Lower leg skin (tissue), 4 donors: ENCODE results near the gene SKAP1. TPM values are rescaled to one million over a fixed set of nuclear protein-coding genes. Genes with fewer than 3 reads are reported as not detected.

Experiments used
- DNase-seq, 2 donors: peaks; one replicate each; pipeline ENCODE4 v3.0.0-alpha.2; 2019; ENCODE audit warnings: low spot score in 2 of 2
- H3K4me3 ChIP-seq: fragments of 200-600 bp; sonication (generic); 2 replicates; pipeline ENCODE4 v1.5.1; 2017; ENCODE audit warnings: mild to moderate bottlenecking, low read depth; ENCODE audit not compliant: poor library complexity, severe bottlenecking
- CTCF ChIP-seq, 3 donors: fragments of 450-650 bp; IDR thresholded peaks; one replicate each; pipeline ENCODE4 v1.5.1; 2016; ENCODE audit warnings: antibody characterized with exemption in 3 of 3, mild to moderate bottlenecking in 3 of 3, moderate library complexity in 2 of 3
- POLR2A ChIP-seq, 2 donors: fragments of 450-650 bp; IDR thresholded peaks; one replicate each; pipeline ENCODE4 v1.6.1; 2016 to 2017; ENCODE audit warnings: antibody characterized with exemption in 2 of 2, mild to moderate bottlenecking in 1 of 2, moderate library complexity in 1 of 2
- WGBS, 2 donors: methylation state at CpG; one replicate each; pipeline ENCODE4 v1.1.5; 2018; 5-methylcytosine and 5-hydroxymethylcytosine counted together
- intact Hi-C: fragments of 100-400 bp; cut with DNase I; formaldehyde crosslinking; loops from one replicate; pipeline ENCODE4 v1.15.0; 2023; ENCODE audit warnings: low total_unique reads
- total RNA-seq, 4 donors: library from RNA; depleted of rRNA; stranded (reverse); fragments of >200 nt; gene quantifications; one replicate each; pipeline ENCODE4 v1.1.0, GENCODE V29; 2016

Gene SKAP1
- total RNA-seq, 4 donors from 2014 or later: 0.99 to 1.2 TPM; not detected in 2

- no peak for DNase-seq
- intact Hi-C loops: no loop called here
- WGBS, 2 donors: 56% methylated on average over 8 of the region's 8 CpGs
- no peak for TF ChIP-seq POLR2A (IDR thresholded peaks at IDR 0.05)
- no peak for TF ChIP-seq CTCF (IDR thresholded peaks at IDR 0.05)
- H3K4me3 ChIP-seq: no peak overlapping the region
Measured at GRCh38 chr17:48471817-48472410, 41.9 kb upstream of the SKAP1 start.

GRCh38 chr17:48470388-48471034 lies 40.5 kb upstream of the SKAP1 start:
- no peak overlapping the region for H3K4me3 ChIP-seq
- intact Hi-C loops: no loop called here
- 32 to 34% methylated on average over 6 of the region's 6 CpGs for WGBS, 2 donors
- DNase-seq: no peak
- TF ChIP-seq POLR2A (IDR thresholded peaks at IDR 0.05): no peak
- TF ChIP-seq CTCF (IDR thresholded peaks at IDR 0.05): no peak

- DNase-seq: no peak
- 90 to 91% methylated on average over 3 of the region's 3 CpGs for WGBS, 2 donors
- no peak overlapping the region for H3K4me3 ChIP-seq
- TF ChIP-seq CTCF (IDR thresholded peaks at IDR 0.05) (no peak), POLR2A (IDR thresholded peaks at IDR 0.05) (no peak)
- intact Hi-C loops: no loop called here
Measured at GRCh38 chr17:48469227-48469626, 39.2 kb upstream of the SKAP1 start.

GRCh38 chr17:48468299-48468698 lies 38.3 kb upstream of the SKAP1 start:
- 84 to 91% methylated on average over 4 of the region's 4 CpGs for WGBS, 2 donors
- H3K4me3 ChIP-seq: no peak overlapping the region
- DNase-seq: no peak
- intact Hi-C loops: no loop called here
- TF ChIP-seq CTCF (IDR thresholded peaks at IDR 0.05) (no peak), POLR2A (IDR thresholded peaks at IDR 0.05) (no peak)

- intact Hi-C loops: no loop called here
- no peak for DNase-seq
- WGBS, 2 donors: 92 to 94% methylated on average over 2 of the region's 2 CpGs
- no peak for TF ChIP-seq CTCF (IDR thresholded peaks at IDR 0.05)
- no peak for TF ChIP-seq POLR2A (IDR thresholded peaks at IDR 0.05)
- no peak overlapping the region for H3K4me3 ChIP-seq
Measured at GRCh38 chr17:48465884-48466283, 35.9 kb upstream of the SKAP1 start.

DNA sequence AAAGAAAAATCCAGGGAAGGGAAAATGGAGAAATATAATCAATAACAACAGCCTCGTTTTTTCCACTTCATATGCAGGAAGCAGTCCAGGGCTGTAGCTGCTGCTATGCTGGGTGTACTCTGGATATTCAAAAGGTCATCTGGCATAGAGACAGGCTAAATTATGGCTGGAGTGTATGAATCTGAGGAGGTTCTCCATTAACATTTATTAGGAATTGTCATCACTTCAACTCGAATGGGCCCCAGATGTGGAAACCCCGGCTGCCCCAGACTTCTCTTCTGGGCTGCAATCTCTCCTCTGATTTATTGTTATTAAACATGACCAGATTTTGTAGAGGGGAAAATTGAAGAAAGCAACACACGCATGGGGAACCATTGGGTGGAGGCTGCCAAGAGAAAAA lies 33.5 kb upstream of the SKAP1 start:
- DNase-seq: no peak
- no peak overlapping the region for H3K4me3 ChIP-seq
- 54 to 57% methylated on average over 4 of the region's 4 CpGs for WGBS, 2 donors
- TF ChIP-seq POLR2A (IDR thresholded peaks at IDR 0.05) (no peak), CTCF (IDR thresholded peaks at IDR 0.05) (no peak)
- intact Hi-C loops: no loop called here
